HEK293 (cell line): ENCODE results near the gene RNU5B-1.

ENCODE experiments used
- GLI4 ChIP-seq: fragments of 450-650 bp; formaldehyde crosslinking; IDR thresholded peaks from 2 replicates; pipeline ENCODE4 v1.5.1; 2016; ENCODE audit warnings: missing biosample characterization, missing genetic modification characterization
- GLIS2 ChIP-seq: fragments of 450-650 bp; formaldehyde crosslinking; IDR thresholded peaks from 2 replicates; pipeline ENCODE4 v1.5.1; 2016; ENCODE audit warnings: missing biosample characterization, missing genetic modification characterization
- INSM2 ChIP-seq: fragments of 450-650 bp; formaldehyde crosslinking; IDR thresholded peaks from 2 replicates; pipeline ENCODE4 v1.5.1; 2016; ENCODE audit warnings: missing biosample characterization, missing genetic modification characterization
- KLF8 ChIP-seq: fragments of 450-650 bp; formaldehyde crosslinking; IDR thresholded peaks from 2 replicates; pipeline ENCODE4 v1.5.1; 2016; ENCODE audit warnings: missing biosample characterization, missing genetic modification characterization
- MEIS1 ChIP-seq: sonication (generic); formaldehyde crosslinking; IDR thresholded peaks from 2 replicates; pipeline ENCODE4 v1.8.1; 2022; ENCODE audit warnings: missing genetic modification reagents, mild to moderate bottlenecking, borderline replicate concordance
- PRDM4 ChIP-seq: fragments of 450-650 bp; formaldehyde crosslinking; IDR thresholded peaks from 2 replicates; pipeline ENCODE4 v1.5.1; 2017; ENCODE audit warnings: missing biosample characterization, missing genetic modification characterization
- PRDM6 ChIP-seq: fragments of 450-650 bp; formaldehyde crosslinking; IDR thresholded peaks from 2 replicates; pipeline ENCODE4 v1.5.1; 2017; ENCODE audit warnings: missing biosample characterization, missing genetic modification characterization
- SP2 ChIP-seq: fragments of 450-650 bp; formaldehyde crosslinking; IDR thresholded peaks from 2 replicates; pipeline ENCODE4 v1.5.1; 2016; ENCODE audit warnings: missing biosample characterization, missing genetic modification characterization
- ZBTB11 ChIP-seq: fragments of 450-650 bp; formaldehyde crosslinking; conservative IDR thresholded peaks from 2 replicates; pipeline ENCODE4 v1.5.1; 2016; ENCODE audit warnings: low read depth, missing biosample characterization, missing genetic modification characterization
- ZBTB26 ChIP-seq: fragments of 450-650 bp; formaldehyde crosslinking; optimal IDR thresholded peaks from 2 replicates; pipeline ENCODE3; 2016; ENCODE audit warnings: missing biosample characterization, mild to moderate bottlenecking, missing genetic modification characterization
- ZBTB44 ChIP-seq: fragments of 450-650 bp; IDR thresholded peaks from 2 replicates; pipeline ENCODE4 v1.5.1; 2018; ENCODE audit warnings: missing biosample characterization, mild to moderate bottlenecking, missing genetic modification characterization
- ZBTB6 ChIP-seq: fragments of 450-650 bp; formaldehyde crosslinking; IDR thresholded peaks from 2 replicates; pipeline ENCODE4 v1.5.1; 2017; ENCODE audit warnings: missing biosample characterization, missing genetic modification characterization
- ZEB2 ChIP-seq: fragments of 450-650 bp; formaldehyde crosslinking; IDR thresholded peaks from 2 replicates; pipeline ENCODE4 v1.5.1; 2016; ENCODE audit warnings: missing biosample characterization, missing genetic modification characterization
- ZNF214 ChIP-seq: fragments of 450-650 bp; formaldehyde crosslinking; IDR thresholded peaks from 2 replicates; pipeline ENCODE4 v1.5.1; 2017; ENCODE audit warnings: missing biosample characterization, mild to moderate bottlenecking, missing genetic modification characterization, borderline replicate concordance
- ZNF26 ChIP-seq: fragments of 450-650 bp; formaldehyde crosslinking; IDR thresholded peaks from 2 replicates; pipeline ENCODE4 v1.5.1; 2016; ENCODE audit warnings: missing biosample characterization, missing genetic modification characterization
- ZNF423 ChIP-seq: fragments of 450-650 bp; formaldehyde crosslinking; IDR thresholded peaks from 2 replicates; pipeline ENCODE4 v1.5.1; 2016; ENCODE audit warnings: missing biosample characterization, missing genetic modification characterization
- ZNF426 ChIP-seq: fragments of 450-650 bp; formaldehyde crosslinking; IDR thresholded peaks from 2 replicates; pipeline ENCODE4 v1.5.1; 2017; ENCODE audit warnings: missing biosample characterization, missing genetic modification characterization, mild to moderate bottlenecking, inconsistent platforms, moderate library complexity
- ZNF530 ChIP-seq: fragments of 450-650 bp; formaldehyde crosslinking; IDR thresholded peaks from 2 replicates; pipeline ENCODE4 v1.5.1; 2016; ENCODE audit warnings: low read depth, missing biosample characterization, missing genetic modification characterization
- ZNF544 ChIP-seq: fragments of 450-650 bp; formaldehyde crosslinking; IDR thresholded peaks from 2 replicates; pipeline ENCODE4 v1.5.0; 2017; ENCODE audit warnings: missing biosample characterization, missing genetic modification characterization
- ZNF600 ChIP-seq: fragments of 450-650 bp; formaldehyde crosslinking; IDR thresholded peaks from 2 replicates; pipeline ENCODE4 v1.5.1; 2016; ENCODE audit warnings: missing biosample characterization, missing genetic modification characterization
- ZNF677 ChIP-seq: fragments of 450-650 bp; IDR thresholded peaks from 2 replicates; pipeline ENCODE4 v1.5.0; 2018; ENCODE audit warnings: missing biosample characterization, mild to moderate bottlenecking, missing genetic modification characterization, moderate library complexity

RNU5B-1 gene

GRCh38 chr15:65303687-65304380 is 643 bp upstream of the RNU5B-1 start (continued):
- TF ChIP-seq ZNF26 (tag by site-specific recombination), result no peak
- no peak for TF ChIP-seq PRDM6 (tag by site-specific recombination)
- no peak for TF ChIP-seq GLIS2
- no peak for TF ChIP-seq ZNF530 (tag by site-specific recombination)
- TF ChIP-seq ZNF423 (tag by site-specific recombination), result no peak
- TF ChIP-seq ZEB2 (tag by site-specific recombination), result no peak
- no peak for TF ChIP-seq ZNF677 (tag by site-specific recombination)
- no peak for TF ChIP-seq ZBTB26
- no peak for TF ChIP-seq ZNF544 (tag by site-specific recombination)
- peak; percentile 98 for TF ChIP-seq ZNF600 (tag by site-specific recombination)
- TF ChIP-seq INSM2 (tag by site-specific recombination), result no peak; the same call in 1 of the 2 replicates
- no peak for TF ChIP-seq ZBTB44 (tag by site-specific recombination)
- no peak for TF ChIP-seq MEIS1 (CRISPR knock-in tag)
- TF ChIP-seq ZBTB6 (tag by site-specific recombination), result no peak
- no peak for TF ChIP-seq SP2 (tag by site-specific recombination)
- no peak for TF ChIP-seq ZNF214 (tag by site-specific recombination)
- peak; percentile 91 for TF ChIP-seq ZBTB11 (tag by site-specific recombination)
- no peak for TF ChIP-seq PRDM4 (tag by site-specific recombination)
- TF ChIP-seq KLF8 (tag by site-specific recombination), result no peak
- TF ChIP-seq ZNF426 (tag by site-specific recombination), result no peak
- TF ChIP-seq GLI4, result no peak
